Osteoblast (primary cell): ENCODE data around the gene ENPEP. TPM values are rescaled to one million over a fixed set of nuclear protein-coding genes. Genes with fewer than 3 reads are reported as not detected.

Experiments
- DNase-seq: peaks from one replicate; pipeline ENCODE4 v3.0.0; 2011; ENCODE audit warnings: low spot score, mixed read lengths; ENCODE audit not compliant: insufficient read length; ENCODE audit errors: missing footprints
- H2AFZ ChIP-seq: 2 replicates; pipeline ENCODE4 v1.6.0; 2011; ENCODE audit warnings: mild to moderate bottlenecking, low read length
- H3K27ac ChIP-seq: 2 replicates; pipeline ENCODE4 v1.5.1; 2011; ENCODE audit warnings: mild to moderate bottlenecking, low read depth, low read length, moderate library complexity
- H3K27me3 ChIP-seq: 2 replicates; pipeline ENCODE4 v1.6.0; 2012; ENCODE audit warnings: mild to moderate bottlenecking, control low read depth, inconsistent platforms, low read length, moderate library complexity; ENCODE audit not compliant: insufficient read depth
- H3K36me3 ChIP-seq: 2 replicates; pipeline ENCODE4 v1.5.1; 2011; ENCODE audit warnings: mild to moderate bottlenecking, low read length, control low read depth, moderate library complexity; ENCODE audit not compliant: insufficient read depth
- H3K4me1 ChIP-seq: 2 replicates; pipeline ENCODE4 v1.5.1; 2011; ENCODE audit warnings: mild to moderate bottlenecking, low read length, control low read depth, moderate library complexity; ENCODE audit not compliant: insufficient read depth
- H3K4me2 ChIP-seq: 2 replicates; pipeline ENCODE4 v1.6.0; 2011; ENCODE audit warnings: mild to moderate bottlenecking, low read length; ENCODE audit not compliant: insufficient read depth
- H3K4me3 ChIP-seq: fragments of 200-600 bp; sonication (generic); 3 replicates; pipeline ENCODE4 v1.5.1; 2012; ENCODE audit warnings: mild to moderate bottlenecking, low read length, inconsistent platforms; ENCODE audit not compliant: insufficient read depth
- H3K79me2 ChIP-seq: 2 replicates; pipeline ENCODE4 v1.6.0; 2012; ENCODE audit warnings: mild to moderate bottlenecking, low read length, control low read depth, inconsistent platforms; ENCODE audit not compliant: insufficient read depth
- H3K9me3 ChIP-seq: 2 replicates; pipeline ENCODE4 v1.5.1; 2011; ENCODE audit warnings: low read depth, low read length, control low read depth
- H4K20me1 ChIP-seq: 2 replicates; pipeline ENCODE4 v1.6.0; 2012; ENCODE audit warnings: mild to moderate bottlenecking, low read length, control low read depth; ENCODE audit not compliant: insufficient read depth
- CTCF ChIP-seq: IDR thresholded peaks from 2 replicates; pipeline ENCODE4 v1.5.1; 2011; ENCODE audit warnings: mild to moderate bottlenecking, low read depth, low read length, moderate library complexity; ENCODE audit errors: extremely low read depth
- total RNA-seq: library from RNA; depleted of rRNA; stranded (reverse); fragments of >200 nt; gene quantifications from 2 replicates; pipeline ENCODE4 v1.2.3, GENCODE V29; 2012

The ENPEP gene
- total RNA-seq, 1 donor, result 1.1 TPM

GRCh38 chr4:110489901-110490508, 14.1 kb downstream of the ENPEP start:
- Histone ChIP-seq H3K36me3 (no peaks in the 10 kb centered on the region), H3K4me2 (no peak overlapping the region), H2AFZ (no peak overlapping the region), H3K27me3 (peaks cover 4% of the 10 kb centered on the region), H4K20me1 (no peaks in the 10 kb centered on the region), H3K4me3 (no peak overlapping the region), H3K9me3 (no peaks in the 10 kb centered on the region), H3K79me2 (no peaks in the 10 kb centered on the region), H3K27ac (no peak overlapping the region), H3K4me1 (peaks cover 17% of the 10 kb centered on the region)
- no peak for DNase-seq
- no peak for TF ChIP-seq CTCF

GRCh38 chr4:110492522-110492921, 16.6 kb downstream of the ENPEP start:
- Histone ChIP-seq H3K36me3 (no peaks in the 10 kb centered on the region), H3K9me3 (no peaks in the 10 kb centered on the region), H3K27me3 (peaks cover 4% of the 10 kb centered on the region), H2AFZ (no peak overlapping the region), H3K4me3 (no peak overlapping the region), H3K27ac (no peak overlapping the region), H3K4me1 (peaks cover 10% of the 10 kb centered on the region), H4K20me1 (no peaks in the 10 kb centered on the region), H3K4me2 (no peak overlapping the region), H3K79me2 (no peaks in the 10 kb centered on the region)
- no peak for TF ChIP-seq CTCF
- no peak for DNase-seq

GRCh38 chr4:110493520-110493919, 17.6 kb downstream of the ENPEP start:
- peaks cover 4% of the 10 kb centered on the region for H3K27me3 ChIP-seq
- no peak for DNase-seq
- peaks cover 4% of the 10 kb centered on the region for H3K4me1 ChIP-seq
- H2AFZ ChIP-seq, result no peak overlapping the region
- H3K36me3 ChIP-seq, result no peaks in the 10 kb centered on the region
- no peak overlapping the region for H3K27ac ChIP-seq
- no peak overlapping the region for H3K4me2 ChIP-seq
- no peak overlapping the region for H3K4me3 ChIP-seq
- H3K79me2 ChIP-seq, result no peaks in the 10 kb centered on the region
- no peak for TF ChIP-seq CTCF
- H4K20me1 ChIP-seq, result no peaks in the 10 kb centered on the region
- H3K9me3 ChIP-seq, result no peaks in the 10 kb centered on the region

GRCh38 chr4:110498420-110498819, 22.5 kb downstream of the ENPEP start:
- no peak overlapping the region for H2AFZ ChIP-seq
- H3K4me3 ChIP-seq, result no peak overlapping the region
- H3K9me3 ChIP-seq, result no peaks in the 10 kb centered on the region
- peak; percentile 19 for DNase-seq
- no peak for TF ChIP-seq CTCF
- H3K4me2 ChIP-seq, result no peak overlapping the region
- no peaks in the 10 kb centered on the region for H3K36me3 ChIP-seq
- H3K27me3 ChIP-seq, result peaks cover 4% of the 10 kb centered on the region
- no peak overlapping the region for H3K27ac ChIP-seq
- H4K20me1 ChIP-seq, result no peaks in the 10 kb centered on the region
- peaks cover 5% of the 10 kb centered on the region for H3K4me1 ChIP-seq
- H3K79me2 ChIP-seq, result no peaks in the 10 kb centered on the region
